HT-29 (cell line): ENCODE measurements around the gene KCNJ12. TPM values are rescaled to one million over a fixed set of nuclear protein-coding genes. Genes with fewer than 3 reads are reported as not detected.

ENCODE experiments used
- total RNA-seq: library from RNA; depleted of rRNA; stranded (reverse); fragments of >200 nt; shearing (Covaris generic); gene quantifications from 2 replicates; pipeline ENCODE4 v1.2.3, GENCODE V29; 2014; rRNA removed

Gene KCNJ12
- total RNA-seq, 1 experiment from 2014 or later: not detected

Other genes with a start within 250 kb of the KCNJ12 start
- 24.5 and 26.9 TPM in 2 replicates for gene DHRS7B, start 249.4 kb upstream of the KCNJ12 start, total RNA-seq
- gene TMEM11, start 162.2 kb upstream of the KCNJ12 start, total RNA-seq: 34.1 and 36.5 TPM in 2 replicates
- 0.97 and 1.1 TPM in 2 replicates for gene NATD1, start 122.9 kb upstream of the KCNJ12 start, total RNA-seq
- gene MAP2K3, start 91.6 kb upstream of the KCNJ12 start, total RNA-seq: 65.0 and 89.9 TPM in 2 replicates